DOHH2 (cell line): ENCODE data around the gene TTC28.

ENCODE experiments used
- EZH2phosphoT487 ChIP-seq: fragments of 200-600 bp; sonication (generic); IDR thresholded peaks from 2 replicates; pipeline ENCODE4 v1.6.1; 2017; ENCODE audit warnings: borderline replicate concordance, mild to moderate bottlenecking, antibody characterized with exemption, low read length, moderate library complexity, mixed read lengths
- TF ChIP-seq, protein P1 (sequence below): fragments of 200-600 bp; sonication (generic); IDR thresholded peaks from one replicate; pipeline ENCODE4 v1.5.1; 2014; ENCODE audit warnings: antibody characterized with exemption, mild to moderate bottlenecking, low read depth, low read length; ENCODE audit not compliant: poor library complexity, severe bottlenecking

DNA sequence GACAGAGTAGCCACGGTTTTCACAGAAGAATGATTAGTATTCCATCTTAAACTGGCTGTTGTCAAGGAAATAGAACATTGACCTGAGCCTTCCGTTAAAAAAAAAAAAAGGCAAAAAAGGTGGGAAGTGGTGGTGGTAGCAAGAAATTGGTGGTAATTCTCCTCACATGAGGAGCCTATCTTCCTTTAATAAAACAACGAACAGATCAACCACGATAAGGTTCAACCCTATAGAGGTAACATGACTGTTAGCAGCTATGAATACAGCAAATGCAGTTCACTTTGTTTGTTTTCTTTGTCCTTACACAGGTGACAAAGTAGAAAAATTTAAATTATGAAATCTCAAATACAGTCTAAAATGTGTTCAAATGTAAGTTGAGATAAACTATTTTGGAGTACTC, 181.6 kb downstream of the TTC28 start:
- TF ChIP-seq, protein P1, sequence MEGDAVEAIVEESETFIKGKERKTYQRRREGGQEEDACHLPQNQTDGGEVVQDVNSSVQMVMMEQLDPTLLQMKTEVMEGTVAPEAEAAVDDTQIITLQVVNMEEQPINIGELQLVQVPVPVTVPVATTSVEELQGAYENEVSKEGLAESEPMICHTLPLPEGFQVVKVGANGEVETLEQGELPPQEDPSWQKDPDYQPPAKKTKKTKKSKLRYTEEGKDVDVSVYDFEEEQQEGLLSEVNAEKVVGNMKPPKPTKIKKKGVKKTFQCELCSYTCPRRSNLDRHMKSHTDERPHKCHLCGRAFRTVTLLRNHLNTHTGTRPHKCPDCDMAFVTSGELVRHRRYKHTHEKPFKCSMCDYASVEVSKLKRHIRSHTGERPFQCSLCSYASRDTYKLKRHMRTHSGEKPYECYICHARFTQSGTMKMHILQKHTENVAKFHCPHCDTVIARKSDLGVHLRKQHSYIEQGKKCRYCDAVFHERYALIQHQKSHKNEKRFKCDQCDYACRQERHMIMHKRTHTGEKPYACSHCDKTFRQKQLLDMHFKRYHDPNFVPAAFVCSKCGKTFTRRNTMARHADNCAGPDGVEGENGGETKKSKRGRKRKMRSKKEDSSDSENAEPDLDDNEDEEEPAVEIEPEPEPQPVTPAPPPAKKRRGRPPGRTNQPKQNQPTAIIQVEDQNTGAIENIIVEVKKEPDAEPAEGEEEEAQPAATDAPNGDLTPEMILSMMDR, result no peak
- TF ChIP-seq EZH2phosphoT487, result no peak
